Posterior cingulate gyrus (tissue), 11 donors: ENCODE data around the gene RNGTT.
A peak's percentile ranks its signal among the peaks of the same experiment; 100 is the strongest.

ENCODE experiments used
- DNase-seq, 10 donors: peaks; one replicate each; pipeline versions ENCODE4 v3.0.0 to v3.0.0-alpha.2; 2020 to 2021; ENCODE audit warnings: mixed read lengths in 3 of 10
- intact Hi-C: fragments of 100-400 bp; cut with DNase I; formaldehyde crosslinking; loops from one replicate; pipeline ENCODE4 v1.15.1; 2023

The RNGTT gene

DNA sequence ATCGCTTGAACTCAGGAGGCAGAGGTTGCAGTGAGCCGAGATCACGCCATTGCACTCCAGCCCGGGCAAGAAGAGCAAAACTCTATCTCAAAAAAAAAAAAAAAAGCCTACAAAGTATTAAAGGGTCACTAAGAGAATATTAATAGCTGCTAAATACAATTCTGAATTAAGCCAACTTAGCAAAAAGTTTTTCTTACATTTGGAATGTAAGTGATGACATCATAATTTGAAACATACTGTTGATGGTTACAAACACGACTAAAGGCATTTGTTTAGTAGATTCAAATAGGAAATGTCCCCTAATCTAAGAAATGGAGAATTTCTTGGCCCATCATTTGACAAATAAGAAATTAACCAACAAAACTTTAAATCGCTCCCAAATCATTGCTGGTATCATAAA is 282.8 kb downstream of the RNGTT start:
- DNase-seq, result no peak
- intact Hi-C loops, result no loop called here

DNA sequence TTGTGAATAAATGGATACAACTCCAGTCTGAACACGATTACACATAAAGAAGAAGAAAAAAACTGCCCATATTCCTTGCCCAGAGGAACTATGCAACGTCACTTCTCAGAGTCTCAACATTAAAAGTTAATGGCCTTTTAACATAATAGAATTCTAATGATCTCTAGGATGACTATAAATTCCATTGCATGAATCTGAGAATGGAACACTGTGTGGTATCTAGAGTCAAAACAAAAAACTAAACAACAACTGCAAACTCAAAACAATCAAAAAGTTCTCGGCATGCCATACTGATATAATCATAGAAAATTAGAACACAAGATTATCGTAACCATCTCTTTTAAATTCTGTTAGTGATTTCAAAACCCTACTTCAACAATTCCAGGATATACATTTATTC is 283.6 kb downstream of the RNGTT start:
- DNase-seq, result no peak
- intact Hi-C loops, result no loop called here

DNA sequence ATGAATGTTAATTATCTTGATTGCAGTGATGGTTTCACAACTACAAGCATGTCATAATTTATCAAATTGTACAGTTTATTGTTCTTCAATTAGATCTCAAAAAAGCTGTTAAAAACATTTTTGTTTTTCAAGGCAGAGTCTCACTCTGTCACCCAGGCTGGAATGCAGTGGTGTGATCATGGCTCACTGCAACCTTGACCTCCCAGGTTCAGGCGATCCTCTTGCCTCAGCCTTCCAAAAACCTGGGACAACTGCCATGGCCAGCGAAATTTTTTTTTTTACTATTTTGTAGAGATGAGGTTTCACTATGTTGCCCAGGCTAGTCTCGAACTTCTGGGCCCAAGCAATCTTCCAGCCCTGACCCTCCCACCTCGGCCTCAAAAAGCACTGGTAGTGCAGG is 286.1 kb downstream of the RNGTT start:
- peak in 1 of 10 donors; percentile 24 for DNase-seq
- intact Hi-C loops, result no loop called here

DNA sequence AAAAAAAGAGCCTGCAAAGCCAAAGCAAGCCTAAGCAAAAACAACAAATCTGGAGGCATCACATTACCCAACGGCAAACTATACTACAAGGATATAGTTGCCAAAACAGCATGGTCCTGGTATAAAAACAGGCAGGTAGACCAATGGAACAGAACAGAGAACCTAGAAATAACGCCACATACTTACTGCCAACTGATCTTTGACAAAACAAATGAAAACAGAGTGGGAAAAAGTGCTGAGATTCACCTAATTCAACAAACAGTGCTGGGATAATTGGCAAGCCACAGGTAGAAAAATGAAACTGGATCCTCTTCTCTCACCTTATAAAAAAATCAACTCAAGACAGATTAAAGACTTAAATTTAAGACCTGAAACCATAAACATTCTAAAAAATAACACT is 291.8 kb downstream of the RNGTT start:
- no peak for DNase-seq
- intact Hi-C loops, result no loop called here

DNA sequence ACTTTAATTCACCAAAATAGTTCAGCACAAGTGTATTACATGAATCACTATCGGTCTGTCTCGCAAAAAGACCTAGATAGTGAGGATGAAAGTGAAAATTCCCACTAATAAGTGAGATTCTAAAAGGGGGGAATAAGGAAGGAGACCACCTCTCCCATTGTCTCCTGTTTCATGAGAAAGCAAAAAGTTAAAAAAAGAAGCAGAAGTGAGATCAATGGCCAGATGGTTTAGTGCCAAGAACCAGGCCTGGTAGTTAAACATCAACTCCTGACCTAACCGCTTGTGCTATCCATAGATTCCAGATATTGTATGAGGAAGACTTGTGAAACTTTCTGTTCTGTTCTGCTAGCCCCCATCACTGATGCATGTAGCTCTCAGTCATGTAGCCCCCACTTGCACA is 293.0 kb downstream of the RNGTT start:
- intact Hi-C loops, result no loop called here
- DNase-seq, result no peak

DNA sequence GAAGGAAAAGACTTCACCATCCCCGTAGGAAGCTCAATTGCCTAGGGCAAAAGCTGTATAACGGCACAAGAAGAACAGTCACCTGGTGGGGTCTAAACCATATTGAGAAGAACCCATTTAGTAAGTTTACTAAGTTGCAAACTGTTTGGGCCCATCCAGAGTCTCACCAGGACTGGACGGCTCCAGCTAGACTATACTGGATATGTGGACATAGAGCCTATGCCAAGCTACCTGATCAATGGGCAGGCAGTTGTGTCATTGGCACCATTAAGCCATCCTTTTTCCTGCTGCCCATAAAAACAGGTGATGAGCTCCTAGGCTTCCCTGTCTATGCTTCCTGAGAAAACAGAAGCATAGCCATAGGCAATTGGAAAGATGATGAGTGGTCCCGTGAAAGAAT is 293.9 kb downstream of the RNGTT start:
- intact Hi-C loops, result no loop called here
- DNase-seq, result no peak

DNA sequence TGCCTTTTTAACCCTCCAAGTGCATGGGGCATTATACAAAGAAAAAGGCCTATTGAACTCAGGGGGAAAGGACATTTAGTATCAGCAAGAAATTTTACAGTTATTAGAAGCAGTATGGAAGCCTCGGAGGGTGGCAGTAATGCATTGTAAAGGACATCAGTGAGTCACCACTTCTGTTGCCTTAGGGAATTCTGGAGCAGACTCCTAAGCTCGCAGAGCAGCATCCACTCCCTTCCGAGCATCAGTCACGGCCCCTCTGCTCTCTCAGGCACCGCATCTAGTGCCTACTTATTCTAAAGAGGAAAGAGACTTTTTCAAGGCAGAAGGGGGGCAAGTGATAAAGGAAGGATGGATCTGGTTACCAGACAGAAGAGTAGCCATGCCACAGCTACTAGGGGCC is 296.5 kb downstream of the RNGTT start:
- intact Hi-C loops, result no loop called here

DNA sequence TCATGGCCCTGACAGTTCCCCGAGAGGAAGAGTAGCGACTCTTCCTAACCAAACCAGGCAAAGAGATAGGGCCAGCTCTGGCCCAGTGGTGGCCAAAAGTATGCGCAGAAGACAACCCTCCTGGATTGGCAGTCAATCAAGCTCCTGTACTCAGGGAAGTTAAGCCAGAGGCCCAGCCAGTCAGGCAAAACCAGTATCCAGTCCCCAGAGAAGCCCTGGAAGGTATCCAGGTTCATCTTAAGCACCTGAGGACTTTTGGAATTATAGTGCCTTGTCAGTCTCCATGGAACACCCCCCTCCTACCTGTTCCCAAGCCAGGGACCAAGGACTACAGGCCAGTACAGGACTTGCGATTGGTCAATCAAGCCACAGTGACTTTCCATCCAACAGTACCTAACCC is 298.3 kb downstream of the RNGTT start:
- intact Hi-C loops, result no loop called here
- DNase-seq, result no peak

More for the DNA sequence above, 296.5 kb downstream of the RNGTT start:
- DNase-seq, result no peak

DNA sequence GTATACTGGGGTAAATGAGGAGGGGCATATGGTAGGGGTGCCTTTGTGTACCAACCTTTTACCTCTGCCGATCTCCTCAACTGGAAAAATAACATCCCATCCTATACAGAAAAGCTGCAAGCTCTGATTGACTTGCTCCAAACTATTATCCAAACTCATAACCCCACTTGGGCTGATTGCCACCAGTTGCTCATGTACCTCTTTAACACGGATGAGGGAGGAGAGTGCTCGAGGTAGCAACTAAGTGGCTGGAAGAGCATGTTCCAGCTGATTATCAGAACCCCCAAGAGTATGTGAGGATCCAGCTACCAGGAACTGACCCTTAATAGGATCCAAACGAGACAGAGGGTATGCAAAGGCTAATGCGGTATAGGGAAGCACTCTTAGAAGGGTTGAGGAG is 299.6 kb downstream of the RNGTT start:
- intact Hi-C loops, result no loop called here
- no peak for DNase-seq

DNA sequence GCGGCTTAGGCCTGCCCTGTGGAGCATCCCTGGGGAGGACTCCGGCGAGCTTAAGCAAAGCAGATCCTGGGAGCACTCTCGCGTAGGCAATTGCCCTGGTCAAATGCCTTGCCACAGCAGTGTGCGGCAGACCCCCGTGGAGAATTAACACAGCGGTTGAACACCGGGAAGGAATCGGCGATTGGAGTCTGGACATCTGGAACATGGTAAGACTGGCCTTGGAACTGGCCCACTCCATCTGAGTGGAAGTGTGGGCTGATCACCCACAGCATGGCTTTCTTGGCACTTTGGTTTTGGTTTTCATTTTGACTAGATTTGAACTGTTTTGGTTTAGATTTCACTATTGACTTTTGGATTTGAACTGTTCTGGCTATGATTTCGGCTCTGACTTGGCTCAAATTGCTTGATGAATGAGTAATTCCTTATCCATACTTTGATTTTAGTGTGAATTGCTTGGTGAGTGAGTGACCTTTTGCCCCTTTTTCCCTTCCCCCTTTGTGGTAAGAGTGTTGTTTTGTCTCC is 300.7 kb downstream of the RNGTT start:
- intact Hi-C loops, result no loop called here

DNA sequence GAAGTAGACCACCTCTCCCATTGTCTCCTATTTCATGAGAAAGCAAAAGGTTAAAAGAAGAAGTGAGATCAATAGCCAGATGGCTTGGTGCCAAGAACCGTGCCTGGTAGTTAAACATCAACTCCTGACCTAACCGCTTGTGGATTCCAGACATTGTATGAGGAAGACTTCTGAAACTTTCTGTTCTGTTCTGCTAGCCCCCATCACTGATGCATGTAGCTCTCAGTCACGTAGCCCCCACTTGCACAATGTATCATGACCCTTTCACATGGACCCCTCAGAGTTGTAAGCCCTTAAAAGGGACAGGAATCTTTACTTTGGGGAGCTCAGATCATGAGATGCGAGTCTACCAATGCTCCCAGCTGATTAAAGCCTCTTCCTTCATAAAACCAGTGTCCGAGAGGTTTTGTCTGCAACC is 301.2 kb downstream of the RNGTT start:
- intact Hi-C loops, result no loop called here
- DNase-seq, result no peak

More for the DNA sequence above, 300.7 kb downstream of the RNGTT start:
- DNase-seq, result no peak

DNA sequence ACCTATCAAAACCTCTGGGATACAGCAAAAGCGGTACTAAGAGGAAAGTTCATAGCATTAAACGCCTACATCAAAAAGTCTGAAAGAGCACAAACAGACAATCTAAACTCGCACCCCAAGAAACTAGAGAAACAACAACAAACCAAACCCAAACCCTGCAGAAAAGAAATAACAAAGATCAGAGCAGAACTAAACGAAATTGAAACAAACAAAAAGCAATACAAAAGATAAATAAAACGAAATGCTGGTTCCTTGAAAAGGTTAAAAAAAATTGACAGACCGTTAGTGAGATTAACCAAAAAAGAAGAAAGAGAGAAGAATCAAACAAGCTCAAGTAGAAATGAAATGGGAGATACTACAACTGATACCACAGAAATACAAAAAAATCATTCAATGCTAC is 302.3 kb downstream of the RNGTT start:
- intact Hi-C loops, result no loop called here
- no peak for DNase-seq

DNA sequence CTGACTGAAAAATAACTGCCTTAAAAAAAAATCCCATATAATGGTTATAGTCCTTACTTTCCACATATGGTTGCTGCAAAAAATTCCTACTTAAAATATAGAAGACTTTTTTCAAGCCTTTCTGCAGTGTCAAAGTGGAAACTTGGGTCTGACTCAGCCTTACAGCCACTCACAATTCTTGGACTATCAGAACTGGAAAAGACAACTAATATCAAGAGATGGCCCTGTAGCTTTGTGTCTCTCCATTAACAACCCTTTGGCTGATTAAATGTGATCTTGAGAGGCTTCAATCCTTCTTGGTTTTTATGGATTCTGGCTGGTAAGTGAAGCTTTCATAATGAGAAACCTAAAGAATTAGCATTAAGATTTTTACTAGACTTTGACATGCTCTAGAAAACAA is 307.8 kb downstream of the RNGTT start:
- intact Hi-C loops, result no loop called here
- DNase-seq, result no peak

DNA sequence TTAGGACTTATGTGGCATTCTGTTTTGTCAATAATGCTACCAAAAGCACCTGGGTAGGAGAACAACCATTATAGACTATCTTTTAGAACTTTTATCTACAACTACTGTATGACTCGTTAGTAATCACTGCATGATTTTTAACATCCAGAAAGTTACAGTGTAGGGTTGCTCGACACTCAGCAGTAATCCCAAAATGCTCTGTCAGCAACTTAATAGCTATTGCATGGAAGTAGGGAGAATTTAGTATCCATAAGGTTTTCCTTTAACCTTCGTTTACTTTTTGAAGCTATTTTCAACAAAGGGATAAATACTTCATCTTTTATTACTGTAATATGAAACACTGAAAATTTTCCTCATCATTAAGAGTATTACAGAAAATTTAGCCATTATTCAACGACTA is 309.5 kb downstream of the RNGTT start:
- intact Hi-C loops, result no loop called here

DNA sequence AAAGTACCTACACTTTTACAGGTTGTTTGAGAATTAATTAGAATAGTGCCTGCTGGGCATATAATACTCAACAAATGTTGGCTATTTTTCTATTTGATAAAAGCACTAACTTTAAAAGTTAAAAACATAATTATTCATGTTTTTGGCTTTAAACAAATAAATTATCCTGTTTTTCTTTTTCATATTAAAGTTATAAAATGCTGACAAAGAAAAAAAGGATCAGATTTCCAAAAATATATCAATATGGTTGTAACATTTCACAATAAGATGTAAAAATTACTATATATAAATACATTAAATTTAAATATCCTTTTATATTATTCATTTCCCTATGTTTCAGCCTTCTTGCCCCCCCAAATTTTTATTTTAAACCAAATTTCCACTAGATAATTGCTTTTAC is 312.0 kb downstream of the RNGTT start:
- intact Hi-C loops, result no loop called here
- DNase-seq, result no peak

More for the DNA sequence above, 309.5 kb downstream of the RNGTT start:
- DNase-seq, result no peak

DNA sequence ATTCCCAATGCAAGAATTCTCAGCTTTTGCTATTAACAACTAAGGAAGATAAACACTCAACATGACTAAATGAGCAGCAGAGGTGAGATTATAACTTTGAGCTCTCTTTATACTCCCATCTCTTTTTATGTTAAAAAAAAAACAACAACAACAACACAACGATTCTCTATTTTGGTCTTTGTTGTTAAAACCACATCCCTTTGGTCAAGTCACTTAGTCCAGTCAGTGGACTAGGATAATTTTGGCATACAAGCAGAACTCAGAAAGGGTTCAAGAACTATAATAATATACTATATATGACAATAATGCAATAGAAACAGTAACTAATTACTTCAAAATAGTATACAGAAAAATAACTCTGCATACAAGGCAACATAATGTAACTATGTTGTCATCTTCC is 312.4 kb downstream of the RNGTT start:
- DNase-seq, result no peak

DNA sequence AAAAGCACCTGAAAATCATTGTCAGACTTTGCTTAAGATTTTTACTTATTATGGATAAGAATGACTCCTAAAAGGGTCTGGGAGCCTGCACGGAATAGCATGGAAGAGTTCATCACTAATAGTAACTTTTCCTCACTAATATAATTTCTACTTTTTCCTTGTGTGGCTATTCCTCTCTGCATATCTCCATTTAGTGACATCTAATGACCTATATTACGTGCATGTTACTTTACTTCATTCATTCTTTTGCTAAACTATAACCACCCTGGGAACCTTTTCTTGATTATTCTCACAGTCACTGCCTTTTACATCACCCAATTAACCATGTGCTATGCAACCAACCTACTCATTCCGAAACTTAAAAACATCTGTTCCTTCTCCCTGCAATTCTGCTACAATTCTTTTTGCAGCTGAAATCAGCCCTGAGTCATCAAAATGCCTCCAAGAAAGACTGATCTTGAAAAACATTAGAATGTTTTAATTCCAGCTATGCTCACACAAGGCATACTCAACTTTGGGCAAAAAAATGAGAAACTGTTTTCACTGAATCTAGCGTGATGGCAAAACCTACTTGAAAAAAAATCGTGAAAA is 313.3 kb downstream of the RNGTT start:
- no peak for DNase-seq
- intact Hi-C loops, result no loop called here

More for the DNA sequence above, 312.4 kb downstream of the RNGTT start:
- intact Hi-C loops, result no loop called here

DNA sequence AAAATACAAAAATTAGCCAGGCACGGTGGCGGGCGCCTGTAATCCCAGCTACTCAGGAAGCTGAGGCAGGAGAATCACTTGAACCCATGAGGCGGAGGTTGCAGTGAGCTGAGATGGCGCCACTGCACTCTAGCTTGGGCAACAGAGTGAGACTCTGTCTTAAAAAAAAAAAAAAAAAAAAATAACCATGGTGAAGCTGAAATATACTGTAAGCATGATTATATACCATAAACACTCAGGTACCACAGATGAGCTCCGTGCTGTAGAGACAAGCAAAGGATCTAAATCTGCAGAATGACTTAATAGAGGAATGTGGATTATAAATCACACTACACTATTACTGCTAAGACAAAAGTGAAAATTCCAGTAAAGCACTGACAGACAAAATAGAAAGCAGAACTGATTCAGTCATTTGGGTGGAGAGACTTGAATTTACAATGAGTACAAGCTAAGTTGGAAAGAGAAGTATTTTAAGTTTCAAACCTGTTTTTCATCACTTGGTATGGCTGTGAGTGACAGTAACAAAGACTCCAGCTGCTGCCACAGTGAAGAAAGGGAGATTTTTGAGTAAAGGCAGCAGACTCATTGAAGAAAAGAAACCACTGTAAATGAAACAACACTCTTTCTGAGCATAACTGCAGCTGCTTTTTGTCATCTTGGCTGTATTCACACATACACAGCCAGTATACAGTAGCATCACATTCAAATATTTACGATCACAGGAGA is 322.1 kb downstream of the RNGTT start:
- intact Hi-C loops, result no loop called here
- no peak for DNase-seq

DNA sequence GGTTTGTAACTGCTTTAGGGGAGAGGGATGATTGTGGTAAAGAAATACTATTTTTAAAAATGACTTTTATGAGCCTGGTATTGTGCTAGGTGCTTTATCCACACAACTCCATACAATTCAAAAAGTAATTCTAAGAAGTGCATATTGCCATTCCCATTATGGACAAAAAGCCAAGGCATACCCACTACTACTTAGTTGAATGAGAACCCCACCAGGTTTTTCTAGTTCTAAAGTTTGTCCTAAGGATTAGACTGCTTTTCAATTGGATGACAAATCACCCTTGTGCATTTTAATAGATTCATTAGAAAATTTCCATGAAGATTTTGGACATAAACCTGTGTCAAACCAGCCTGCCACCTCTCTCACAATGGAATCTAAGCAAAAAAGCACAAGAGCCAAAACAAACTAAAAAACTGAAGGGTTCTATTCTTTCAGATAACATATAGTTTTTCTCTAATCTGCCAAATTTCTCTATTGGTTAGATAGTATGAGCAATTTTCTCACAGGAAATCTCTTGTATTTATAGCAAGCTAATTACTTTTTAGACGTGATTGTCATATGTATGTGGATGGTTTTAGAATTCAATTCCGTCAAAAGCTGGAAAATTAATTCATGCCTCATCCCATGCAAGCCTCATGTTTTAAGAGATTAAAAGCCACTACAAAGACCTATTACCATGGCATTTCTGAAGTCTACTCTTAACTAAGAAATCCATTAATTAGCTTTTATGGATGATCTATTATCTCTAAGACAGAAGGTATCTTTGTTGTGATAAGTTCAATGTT is 325.5 kb downstream of the RNGTT start:
- no peak for DNase-seq
- intact Hi-C loops, result no loop called here

DNA sequence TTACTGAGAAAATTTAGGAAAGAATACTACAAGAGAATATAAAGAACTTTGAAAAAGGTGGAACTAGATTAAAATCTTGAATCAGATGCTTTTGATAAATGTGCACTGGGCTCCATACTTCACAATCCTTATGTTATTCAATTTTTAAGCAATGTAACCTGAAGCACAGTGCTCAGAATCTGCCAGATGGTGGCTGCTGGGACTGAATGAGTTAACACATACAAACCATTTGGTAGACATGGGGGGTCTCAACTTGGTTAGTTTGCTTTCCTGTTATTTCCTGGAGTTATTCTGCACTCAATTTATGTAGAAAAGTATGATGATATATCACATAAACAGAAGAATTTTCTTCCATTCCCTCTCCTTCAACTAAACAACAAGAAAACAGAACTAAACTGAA is 326.5 kb downstream of the RNGTT start:
- DNase-seq, result no peak
- intact Hi-C loops, result no loop called here

DNA sequence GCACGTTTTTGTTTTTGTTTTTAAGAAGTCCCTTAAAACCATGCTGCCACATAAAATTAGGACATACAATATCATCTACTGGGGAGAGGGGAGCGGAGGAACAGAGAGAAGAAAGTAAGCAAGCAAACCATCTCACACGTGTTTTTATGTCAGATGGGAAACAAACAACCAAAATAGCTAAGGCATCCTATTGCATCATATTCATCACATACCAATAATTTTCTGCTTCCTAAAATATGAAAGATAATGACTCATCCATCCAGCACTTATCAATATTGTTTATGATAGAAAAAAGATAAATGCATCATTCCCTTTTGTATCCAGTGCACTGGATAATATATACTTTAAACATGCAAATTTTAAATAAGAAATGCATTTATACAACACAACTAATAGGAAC is 329.6 kb downstream of the RNGTT start:
- DNase-seq, result no peak
- intact Hi-C loops, result no loop called here

DNA sequence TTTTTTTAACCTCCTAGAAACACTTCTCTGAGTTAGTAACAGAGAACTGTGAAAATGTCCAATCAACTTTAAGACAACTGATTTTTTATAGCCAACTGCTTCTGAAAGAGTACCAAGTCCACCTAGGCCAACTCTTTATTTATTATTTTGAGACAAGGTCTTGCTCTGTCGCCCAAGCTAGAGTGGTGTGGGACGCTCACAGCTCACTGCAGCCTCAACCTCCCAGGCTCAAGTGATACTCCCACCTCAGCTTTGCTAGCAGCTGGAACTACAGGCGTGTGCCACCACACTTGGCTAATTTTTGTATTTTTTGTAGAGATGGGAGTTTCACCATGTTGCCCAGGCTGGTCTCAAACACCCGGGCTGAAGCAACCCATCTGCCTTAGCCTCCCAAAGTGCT is 331.6 kb downstream of the RNGTT start:
- intact Hi-C loops, result no loop called here
- DNase-seq, result no peak
